SK-N-MC (cell line): ENCODE measurements around the gene LCE2C.

Source experiments
- EZH2 ChIP-seq: fragments of 200-600 bp; sonication (generic); IDR thresholded peaks from one replicate; pipeline ENCODE4 v1.6.1; 2017; ENCODE audit warnings: antibody characterized with exemption
- POLR2AphosphoS5 ChIP-seq: IDR thresholded peaks from 2 replicates; pipeline ENCODE4 v1.6.1; 2012; ENCODE audit warnings: mild to moderate bottlenecking, low read depth, low read length, borderline replicate concordance

- TF ChIP-seq EZH2: no peak
- no peak for TF ChIP-seq POLR2AphosphoS5
Measured at GRCh38 chr1:152630596-152630995, 44.5 kb upstream of the LCE2C start.
